Fibroblast of pulmonary artery (primary cell): ENCODE data around the gene TTC7B.

ENCODE experiments used
- DNase-seq: peaks from one replicate; pipeline ENCODE4 v3.0.0-alpha.2; 2010; ENCODE audit warnings: low read depth
- H3K4me3 ChIP-seq: replicated peaks from 2 replicates; pipeline ENCODE4 v1.5.1; 2011; ENCODE audit warnings: low read depth, mild to moderate bottlenecking, control low read depth, low read length, moderate library complexity
- TF ChIP-seq, protein P1 (sequence below): IDR thresholded peaks from 2 replicates; pipeline ENCODE4 v1.5.1; 2011; ENCODE audit warnings: mild to moderate bottlenecking, control low read depth, low read length, inconsistent platforms; ENCODE audit errors: missing control alignments

Gene TTC7B

GRCh38 chr14:90599339-90599738, 216.9 kb downstream of the TTC7B start:
- TF ChIP-seq, protein P1, sequence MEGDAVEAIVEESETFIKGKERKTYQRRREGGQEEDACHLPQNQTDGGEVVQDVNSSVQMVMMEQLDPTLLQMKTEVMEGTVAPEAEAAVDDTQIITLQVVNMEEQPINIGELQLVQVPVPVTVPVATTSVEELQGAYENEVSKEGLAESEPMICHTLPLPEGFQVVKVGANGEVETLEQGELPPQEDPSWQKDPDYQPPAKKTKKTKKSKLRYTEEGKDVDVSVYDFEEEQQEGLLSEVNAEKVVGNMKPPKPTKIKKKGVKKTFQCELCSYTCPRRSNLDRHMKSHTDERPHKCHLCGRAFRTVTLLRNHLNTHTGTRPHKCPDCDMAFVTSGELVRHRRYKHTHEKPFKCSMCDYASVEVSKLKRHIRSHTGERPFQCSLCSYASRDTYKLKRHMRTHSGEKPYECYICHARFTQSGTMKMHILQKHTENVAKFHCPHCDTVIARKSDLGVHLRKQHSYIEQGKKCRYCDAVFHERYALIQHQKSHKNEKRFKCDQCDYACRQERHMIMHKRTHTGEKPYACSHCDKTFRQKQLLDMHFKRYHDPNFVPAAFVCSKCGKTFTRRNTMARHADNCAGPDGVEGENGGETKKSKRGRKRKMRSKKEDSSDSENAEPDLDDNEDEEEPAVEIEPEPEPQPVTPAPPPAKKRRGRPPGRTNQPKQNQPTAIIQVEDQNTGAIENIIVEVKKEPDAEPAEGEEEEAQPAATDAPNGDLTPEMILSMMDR = no peak
- H3K4me3 ChIP-seq = no peak overlapping the region
- no peak for DNase-seq

DNA sequence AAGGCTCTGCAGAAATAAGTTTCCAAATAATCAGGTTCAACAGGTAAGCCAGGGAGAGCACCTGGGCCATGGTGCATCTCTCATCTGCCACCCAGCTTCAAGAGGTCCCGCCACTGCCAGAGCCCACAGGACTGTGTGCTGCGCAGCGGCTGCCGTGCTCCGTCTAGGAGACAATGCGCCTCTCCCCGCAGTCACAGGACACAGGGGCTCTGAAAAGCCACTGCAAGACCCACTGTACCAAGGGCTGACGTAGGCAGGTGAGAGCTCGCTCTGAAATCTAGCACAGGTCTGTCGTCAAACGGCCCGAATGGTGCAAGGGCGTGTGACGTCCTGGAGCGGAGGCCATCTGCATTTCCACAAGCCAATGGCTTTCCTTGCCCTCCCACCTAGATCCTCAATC, 218.3 kb downstream of the TTC7B start:
- no peak for DNase-seq
- H3K4me3 ChIP-seq = no peak overlapping the region
- TF ChIP-seq, protein P1 = no peak

GRCh38 chr14:90596733-90597132, 219.5 kb downstream of the TTC7B start:
- TF ChIP-seq, protein P1 = no peak
- no peak overlapping the region for H3K4me3 ChIP-seq
- DNase-seq = no peak

GRCh38 chr14:90593254-90594040, 222.8 kb downstream of the TTC7B start:
- no peak for DNase-seq
- no peak overlapping the region for H3K4me3 ChIP-seq
- TF ChIP-seq, protein P1 = no peak

- H3K4me3 ChIP-seq = no peak overlapping the region
- TF ChIP-seq, protein P1 = no peak
- no peak for DNase-seq
These were observed 223.6 kb downstream of the TTC7B start for GRCh38 chr14:90592655-90593054.

DNA sequence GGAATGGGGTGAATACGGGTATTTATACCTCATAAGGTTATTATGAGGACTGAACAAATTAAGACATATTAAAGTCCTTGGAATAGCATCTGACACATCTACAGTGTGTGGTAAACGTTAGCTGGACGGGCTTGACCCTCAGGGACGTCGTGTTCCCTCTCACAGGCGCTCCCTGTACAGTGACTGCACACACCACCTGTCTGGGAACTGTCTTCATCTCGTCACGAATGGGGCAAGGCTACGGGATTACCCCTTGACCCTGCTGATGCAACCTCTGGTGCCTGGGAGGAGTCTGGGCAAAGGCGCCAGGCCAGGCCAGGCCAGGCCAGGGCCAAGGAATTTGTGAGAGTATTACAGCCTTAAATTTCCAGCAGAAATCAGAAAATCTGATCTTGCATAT, 228.3 kb downstream of the TTC7B start:
- H3K4me3 ChIP-seq = no peak overlapping the region
- no peak for DNase-seq
- TF ChIP-seq, protein P1 = no peak

GRCh38 chr14:90587252-90587910, 228.8 kb downstream of the TTC7B start:
- TF ChIP-seq, protein P1 = no peak

More at GRCh38 chr14:90587252-90587910, 228.8 kb downstream of the TTC7B start:
- no peak overlapping the region for H3K4me3 ChIP-seq
- no peak for DNase-seq
